Glutamatergic neuron (in vitro differentiated cells): Measurements from ENCODE around the gene NAP1L4. TPM values are rescaled to one million over a fixed set of nuclear protein-coding genes. Genes with fewer than 3 reads are reported as not detected.
A peak's percentile ranks its signal among the peaks of the same experiment; 100 is the strongest.

Source experiments
- DNase-seq: peaks from one replicate; pipeline ENCODE4 v3.0.0; 2022
- H3K27ac Mint-ChIP-seq: one replicate; pipeline ENCODE4 v1.8.0; 2020; ENCODE audit warnings: mild to moderate bottlenecking, mixed read lengths, inconsistent platforms; ENCODE audit not compliant: unreplicated experiment
- H3K27me3 Mint-ChIP-seq: one replicate; pipeline ENCODE4 v1.8.0; 2020; ENCODE audit warnings: mild to moderate bottlenecking, moderate library complexity, mixed read lengths, inconsistent platforms; ENCODE audit not compliant: unreplicated experiment
- H3K36me3 Mint-ChIP-seq: one replicate; pipeline ENCODE4 v1.8.0; 2020; ENCODE audit warnings: mild to moderate bottlenecking, mixed read lengths, inconsistent platforms; ENCODE audit not compliant: unreplicated experiment
- H3K4me1 Mint-ChIP-seq: one replicate; pipeline ENCODE4 v1.8.0; 2020; ENCODE audit warnings: mild to moderate bottlenecking, low read depth, mixed read lengths, inconsistent platforms; ENCODE audit not compliant: unreplicated experiment
- H3K4me3 Mint-ChIP-seq: one replicate; pipeline ENCODE4 v1.8.0; 2020; ENCODE audit warnings: mild to moderate bottlenecking, mixed read lengths, inconsistent platforms; ENCODE audit not compliant: unreplicated experiment
- H3K9me3 Mint-ChIP-seq: one replicate; pipeline ENCODE4 v1.8.0; 2020; ENCODE audit warnings: mild to moderate bottlenecking, moderate library complexity, mixed read lengths, inconsistent platforms; ENCODE audit not compliant: unreplicated experiment
- total RNA-seq: library from RNA; stranded (reverse); fragmentation: NEBNext Ultra II Directional; extraction: Animal tissue kit (Norgen Biotek cat#: 25700); gene quantifications from one replicate; pipeline ENCODE4 v1.2.1, GENCODE V29; 2021; ENCODE audit not compliant: unreplicated experiment
- TF ChIP-seq, protein P1 (sequence below): fragments of 200-600 bp; sonication (generic); IDR thresholded peaks from one replicate; pipeline ENCODE4 v1.5.0; 2021; ENCODE audit not compliant: partially characterized antibody, unreplicated experiment

The NAP1L4 gene
- total RNA-seq, 1 donor from 2014 or later: 209 TPM

DNA sequence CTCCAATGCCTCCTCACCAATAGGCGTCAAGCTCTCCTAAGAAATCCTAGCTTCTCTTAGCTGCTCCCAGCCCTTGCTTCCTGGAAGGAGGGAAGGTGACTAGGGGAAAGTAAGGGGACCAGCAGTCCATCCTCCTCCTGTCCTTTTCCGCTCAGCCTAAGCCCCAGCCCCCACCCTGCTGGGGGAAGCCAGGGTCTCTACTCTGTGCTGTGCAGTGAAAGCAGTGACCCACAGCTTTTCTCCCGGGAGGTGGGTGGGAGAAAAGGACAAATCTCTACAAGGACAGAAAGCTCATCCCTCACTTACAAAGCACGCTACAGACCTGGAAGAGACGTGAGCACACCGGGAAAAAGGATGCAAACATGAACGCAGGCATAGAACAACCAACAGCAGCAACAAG, 32.0 kb downstream of the NAP1L4 start:
- H3K4me1 Mint-ChIP-seq: peaks cover 32% of the 10 kb centered on the region
- no peak overlapping the region for H3K4me3 Mint-ChIP-seq
- peak overlapping the region; percentile 14 for H3K27ac Mint-ChIP-seq
- TF ChIP-seq, protein P1, sequence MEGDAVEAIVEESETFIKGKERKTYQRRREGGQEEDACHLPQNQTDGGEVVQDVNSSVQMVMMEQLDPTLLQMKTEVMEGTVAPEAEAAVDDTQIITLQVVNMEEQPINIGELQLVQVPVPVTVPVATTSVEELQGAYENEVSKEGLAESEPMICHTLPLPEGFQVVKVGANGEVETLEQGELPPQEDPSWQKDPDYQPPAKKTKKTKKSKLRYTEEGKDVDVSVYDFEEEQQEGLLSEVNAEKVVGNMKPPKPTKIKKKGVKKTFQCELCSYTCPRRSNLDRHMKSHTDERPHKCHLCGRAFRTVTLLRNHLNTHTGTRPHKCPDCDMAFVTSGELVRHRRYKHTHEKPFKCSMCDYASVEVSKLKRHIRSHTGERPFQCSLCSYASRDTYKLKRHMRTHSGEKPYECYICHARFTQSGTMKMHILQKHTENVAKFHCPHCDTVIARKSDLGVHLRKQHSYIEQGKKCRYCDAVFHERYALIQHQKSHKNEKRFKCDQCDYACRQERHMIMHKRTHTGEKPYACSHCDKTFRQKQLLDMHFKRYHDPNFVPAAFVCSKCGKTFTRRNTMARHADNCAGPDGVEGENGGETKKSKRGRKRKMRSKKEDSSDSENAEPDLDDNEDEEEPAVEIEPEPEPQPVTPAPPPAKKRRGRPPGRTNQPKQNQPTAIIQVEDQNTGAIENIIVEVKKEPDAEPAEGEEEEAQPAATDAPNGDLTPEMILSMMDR: no peak
- no peaks in the 10 kb centered on the region for H3K27me3 Mint-ChIP-seq
- DNase-seq: no peak
- H3K9me3 Mint-ChIP-seq: no peaks in the 10 kb centered on the region
- no peaks in the 10 kb centered on the region for H3K36me3 Mint-ChIP-seq

DNA sequence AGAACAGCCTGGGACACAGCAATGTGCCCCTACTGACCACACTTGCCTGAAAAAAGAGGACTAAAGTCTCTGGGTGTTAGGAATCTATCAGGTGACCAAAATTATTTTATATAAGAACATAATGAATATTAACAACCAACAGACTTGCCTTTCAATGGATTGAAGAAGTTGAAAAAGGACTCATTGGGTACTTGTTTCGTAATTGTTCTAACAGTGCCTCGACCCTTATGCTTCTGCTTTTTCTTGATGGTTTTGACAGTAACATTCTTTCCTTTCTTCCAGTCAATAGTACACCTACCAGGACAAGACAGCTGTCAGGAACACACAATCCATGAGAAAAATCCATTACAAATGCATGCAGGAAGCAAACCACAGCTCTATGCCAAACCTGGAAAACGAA, 33.9 kb downstream of the NAP1L4 start:
- Mint-ChIP-seq H3K9me3 (no peaks in the 10 kb centered on the region), H3K27me3 (no peaks in the 10 kb centered on the region), H3K4me1 (peaks cover 26% of the 10 kb centered on the region), H3K27ac (no peak overlapping the region), H3K36me3 (no peaks in the 10 kb centered on the region), H3K4me3 (no peak overlapping the region)
- TF ChIP-seq, protein P1: no peak
- no peak for DNase-seq

- Mint-ChIP-seq H3K9me3 (no peaks in the 10 kb centered on the region), H3K27me3 (no peaks in the 10 kb centered on the region), H3K27ac (no peak overlapping the region), H3K4me1 (peaks cover 25% of the 10 kb centered on the region), H3K36me3 (no peaks in the 10 kb centered on the region), H3K4me3 (no peak overlapping the region)
- no peak for DNase-seq
- TF ChIP-seq, protein P1: no peak
Observed at GRCh38 chr11:2955906-2956476, 36.1 kb downstream of the NAP1L4 start.

GRCh38 chr11:2954263-2954662, 37.9 kb downstream of the NAP1L4 start:
- Mint-ChIP-seq H3K36me3 (no peaks in the 10 kb centered on the region), H3K4me1 (peaks cover 22% of the 10 kb centered on the region), H3K4me3 (no peak overlapping the region), H3K27ac (no peak overlapping the region), H3K9me3 (no peaks in the 10 kb centered on the region), H3K27me3 (peaks cover 2% of the 10 kb centered on the region)
- TF ChIP-seq, protein P1: no peak
- no peak for DNase-seq

- peaks cover 2% of the 10 kb centered on the region for H3K27me3 Mint-ChIP-seq
- no peaks in the 10 kb centered on the region for H3K36me3 Mint-ChIP-seq
- no peak overlapping the region for H3K27ac Mint-ChIP-seq
- TF ChIP-seq, protein P1: no peak
- DNase-seq: no peak
- H3K9me3 Mint-ChIP-seq: no peaks in the 10 kb centered on the region
- H3K4me1 Mint-ChIP-seq: peaks cover 16% of the 10 kb centered on the region
- H3K4me3 Mint-ChIP-seq: no peak overlapping the region
Observed at GRCh38 chr11:2952290-2952689, 39.8 kb downstream of the NAP1L4 start.
